ENCODE results near the gene CELF4.

- no peak for TF ChIP-seq POLR2AphosphoS5 (IDR thresholded peaks at IDR 0.05)
- TF ChIP-seq CTCF (IDR thresholded peaks at IDR 0.05 in 8 of 11, conservative IDR thresholded peaks at IDR 0.05 in 3 of 11) = no peak
Observed at GRCh38 chr18:37275237-37275741, 290.3 kb downstream of the CELF4 start.

Data from spleen (tissue), 7 donors.